BE2C (cell line): ENCODE results near the gene NPR1.

Experiments used
- DNase-seq: peaks from one replicate; pipeline ENCODE4 v3.0.0-alpha.2; 2020
- H3K27me3 ChIP-seq: fragments of 250-450 bp; sonication (Bioruptor Pico); 2 replicates; pipeline ENCODE4 v1.5.1; 2020; ENCODE audit warnings: mild to moderate bottlenecking
- H3K36me3 ChIP-seq: fragments of 250-450 bp; sonication (Bioruptor Pico); 2 replicates; pipeline ENCODE4 v1.5.1; 2020; ENCODE audit warnings: mild to moderate bottlenecking
- H3K4me1 ChIP-seq: fragments of 250-450 bp; sonication (Bioruptor Pico); 2 replicates; pipeline ENCODE4 v1.5.1; 2020
- H3K4me3 ChIP-seq: 2 replicates; pipeline ENCODE4 v1.5.1; 2011; ENCODE audit warnings: low read depth, low read length
- H3K9me3 ChIP-seq: fragments of 250-450 bp; sonication (Bioruptor Pico); 2 replicates; pipeline ENCODE4 v1.5.1; 2020
- CTCF ChIP-seq: IDR thresholded peaks from 2 replicates; pipeline ENCODE4 v1.5.1; 2012; ENCODE audit warnings: mild to moderate bottlenecking, low read depth, low read length

NPR1 gene

GRCh38 chr1:153682730-153683129, 4.2 kb downstream of the NPR1 start:
- DNase-seq = no peak
- Histone ChIP-seq H3K36me3 (no peaks in the 10 kb centered on the region), H3K9me3 (no peaks in the 10 kb centered on the region), H3K4me1 (no peaks in the 10 kb centered on the region), H3K27me3 (peaks cover 19% of the 10 kb centered on the region), H3K4me3 (no peak overlapping the region)
- TF ChIP-seq CTCF = no peak

- TF ChIP-seq CTCF = no peak
- H3K27me3 ChIP-seq = peaks cover 9% of the 10 kb centered on the region
Observed at GRCh38 chr1:153683854-153684253, 5.4 kb downstream of the NPR1 start.

GRCh38 chr1:153684892-153685291, 6.4 kb downstream of the NPR1 start:
- Histone ChIP-seq H3K4me3 (no peak overlapping the region), H3K36me3 (no peaks in the 10 kb centered on the region), H3K9me3 (no peaks in the 10 kb centered on the region), H3K27me3 (no peaks in the 10 kb centered on the region), H3K4me1 (0 out of 2 replicates have a peak, but pooled peaks cover 2% of the 10 kb centered on the region)
- no peak for DNase-seq
- no peak for TF ChIP-seq CTCF

More at GRCh38 chr1:153683854-153684253, 5.4 kb downstream of the NPR1 start:
- Histone ChIP-seq H3K9me3 (no peaks in the 10 kb centered on the region), H3K4me1 (0 out of 2 replicates have a peak, but pooled peaks cover 2% of the 10 kb centered on the region), H3K36me3 (no peaks in the 10 kb centered on the region), H3K4me3 (no peak overlapping the region)
- DNase-seq = no peak

GRCh38 chr1:153685544-153686340, 7.3 kb downstream of the NPR1 start:
- Histone ChIP-seq H3K9me3 (no peaks in the 10 kb centered on the region), H3K4me1 (0 out of 2 replicates have a peak, but pooled peaks cover 2% of the 10 kb centered on the region), H3K4me3 (no peak overlapping the region), H3K27me3 (no peaks in the 10 kb centered on the region), H3K36me3 (no peaks in the 10 kb centered on the region)
- no peak for DNase-seq
- no peak for TF ChIP-seq CTCF

- Histone ChIP-seq H3K4me3 (no peak overlapping the region), H3K9me3 (no peaks in the 10 kb centered on the region), H3K27me3 (no peaks in the 10 kb centered on the region), H3K4me1 (0 out of 2 replicates have a peak, but pooled peaks cover 2% of the 10 kb centered on the region), H3K36me3 (no peaks in the 10 kb centered on the region)
- TF ChIP-seq CTCF = no peak
- DNase-seq = no peak
Observed at GRCh38 chr1:153687346-153688125, 9.0 kb downstream of the NPR1 start.
